NCI-H2227 (cell line): ENCODE data around the gene CC2D2A.

Source experiments
- DNase-seq: peaks from one replicate; lab custom pipeline; 2025; ENCODE audit not compliant: unreplicated experiment; lab: John Stamatoyannopoulos, UW

The CC2D2A gene

GRCh38 chr4:15469402-15470127, at the start of gene CC2D2A:
Gene CC2D2A, plus strand, starts transcription at chr4:15469882. Its CDS starts 6,051 bp downstream, at chr4:15475933.
- DNase-seq, result peak; percentile 36

GRCh38 chr4:15420642-15421041, 49.0 kb upstream of the CC2D2A start:
- no peak for DNase-seq

- DNase-seq, result no peak
Measured at GRCh38 chr4:15423285-15423711, 46.4 kb upstream of the CC2D2A start.

- no peak for DNase-seq
Measured at GRCh38 chr4:15425520-15425919, 44.2 kb upstream of the CC2D2A start.

- no peak for DNase-seq
Measured at GRCh38 chr4:15427161-15427560, 42.5 kb upstream of the CC2D2A start.

GRCh38 chr4:15427701-15428100, 42.0 kb upstream of the CC2D2A start, which contains the start of gene C1QTNF7:
Gene C1QTNF7, plus strand, starts transcription at chr4:15428033. Its CDS starts 7,711 bp downstream, at chr4:15435744.
- DNase-seq, result no peak

- DNase-seq, result no peak
Measured at GRCh38 chr4:15428611-15429010, 41.1 kb upstream of the CC2D2A start.

GRCh38 chr4:15434091-15434490, 35.6 kb upstream of the CC2D2A start:
- no peak for DNase-seq

GRCh38 chr4:15434676-15435075, 35.0 kb upstream of the CC2D2A start:
- no peak for DNase-seq

GRCh38 chr4:15436513-15436912, 33.2 kb upstream of the CC2D2A start:
- DNase-seq, result no peak

- no peak for DNase-seq
Measured at GRCh38 chr4:15438939-15439524, 30.6 kb upstream of the CC2D2A start.

- no peak for DNase-seq
Measured at GRCh38 chr4:15443371-15444160, 26.1 kb upstream of the CC2D2A start.

GRCh38 chr4:15444276-15444675, 25.4 kb upstream of the CC2D2A start:
- no peak for DNase-seq

GRCh38 chr4:15444879-15445547, 24.7 kb upstream of the CC2D2A start:
- DNase-seq, result no peak

- DNase-seq, result no peak
Measured at GRCh38 chr4:15451181-15451865, 18.4 kb upstream of the CC2D2A start.

- DNase-seq, result no peak
Measured at GRCh38 chr4:15451866-15452765, 17.6 kb upstream of the CC2D2A start.

- no peak for DNase-seq
Measured at GRCh38 chr4:15455290-15455689, 14.4 kb upstream of the CC2D2A start.

- DNase-seq, result peak; percentile 28
Measured at GRCh38 chr4:15457406-15458201, 12.1 kb upstream of the CC2D2A start.

GRCh38 chr4:15458616-15459015, 11.1 kb upstream of the CC2D2A start:
- DNase-seq, result no peak
